22Rv1 (cell line): ENCODE measurements around the gene SMAD3.

Experiments
- ZFX ChIP-seq: fragments of 450-650 bp; IDR thresholded peaks from 2 replicates; pipeline ENCODE4 v1.6.1; 2017; ENCODE audit warnings: antibody characterized with exemption, borderline replicate concordance
- TF ChIP-seq, protein P1 (sequence below): fragments of 450-650 bp; IDR thresholded peaks from 2 replicates; pipeline ENCODE4 v1.5.1; 2017; ENCODE audit warnings: mild to moderate bottlenecking

DNA sequence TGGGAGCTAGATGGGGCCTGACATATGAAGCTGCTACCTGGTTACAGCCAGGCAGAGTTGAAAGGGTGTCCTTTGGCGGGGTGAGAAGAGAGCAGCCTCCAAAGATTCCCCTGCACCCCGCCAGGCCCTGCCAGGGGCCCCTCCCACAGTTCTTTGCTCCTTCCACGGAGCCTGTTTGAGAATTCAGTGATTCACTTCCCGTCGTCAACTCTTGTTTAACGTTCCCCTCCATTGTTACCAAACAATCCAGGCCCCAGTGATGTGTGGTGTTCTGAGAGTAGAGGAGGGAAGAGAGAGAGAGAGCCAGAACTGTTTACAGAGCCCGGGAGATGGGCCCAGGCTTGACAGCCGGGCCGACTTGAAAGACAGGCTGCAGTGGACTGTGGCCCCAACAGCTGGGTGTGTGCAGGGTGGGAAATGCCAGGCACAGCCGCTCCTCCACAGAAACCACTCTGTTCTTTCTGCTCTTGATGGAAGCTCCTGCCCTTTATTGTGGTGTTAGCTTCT, 81.5 kb downstream of the SMAD3 start:
- TF ChIP-seq, protein P1, sequence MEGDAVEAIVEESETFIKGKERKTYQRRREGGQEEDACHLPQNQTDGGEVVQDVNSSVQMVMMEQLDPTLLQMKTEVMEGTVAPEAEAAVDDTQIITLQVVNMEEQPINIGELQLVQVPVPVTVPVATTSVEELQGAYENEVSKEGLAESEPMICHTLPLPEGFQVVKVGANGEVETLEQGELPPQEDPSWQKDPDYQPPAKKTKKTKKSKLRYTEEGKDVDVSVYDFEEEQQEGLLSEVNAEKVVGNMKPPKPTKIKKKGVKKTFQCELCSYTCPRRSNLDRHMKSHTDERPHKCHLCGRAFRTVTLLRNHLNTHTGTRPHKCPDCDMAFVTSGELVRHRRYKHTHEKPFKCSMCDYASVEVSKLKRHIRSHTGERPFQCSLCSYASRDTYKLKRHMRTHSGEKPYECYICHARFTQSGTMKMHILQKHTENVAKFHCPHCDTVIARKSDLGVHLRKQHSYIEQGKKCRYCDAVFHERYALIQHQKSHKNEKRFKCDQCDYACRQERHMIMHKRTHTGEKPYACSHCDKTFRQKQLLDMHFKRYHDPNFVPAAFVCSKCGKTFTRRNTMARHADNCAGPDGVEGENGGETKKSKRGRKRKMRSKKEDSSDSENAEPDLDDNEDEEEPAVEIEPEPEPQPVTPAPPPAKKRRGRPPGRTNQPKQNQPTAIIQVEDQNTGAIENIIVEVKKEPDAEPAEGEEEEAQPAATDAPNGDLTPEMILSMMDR: no peak
- TF ChIP-seq ZFX: no peak
